ENCODE data around the gene ANGPTL1.

Gene ANGPTL1

GRCh38 chr1:178870944-178871343, at the start of gene ANGPTL1:
Gene ANGPTL1, minus strand, starts transcription at chr1:178871077. Its CDS starts 5,301 bp downstream, at chr1:178865776.
- H3K4me1 ChIP-seq (ENCODE audit: control insufficient read depth, insufficient read depth, low read length): no peaks in the 10 kb centered on the region
- no peak within 1 kb of the TSS for H3K27ac ChIP-seq (ENCODE audit: low read length)
- no peak within 1 kb of the TSS for H3K4me3 ChIP-seq (ENCODE audit: low read length)
- no peaks in the 10 kb centered on the region for H3K9me3 ChIP-seq (ENCODE audit: control insufficient read depth, insufficient read depth, low read length)
- H3K27me3 ChIP-seq (ENCODE audit: control insufficient read depth, insufficient read depth, low read length): no peaks in the 10 kb centered on the region
- no peaks in the 10 kb centered on the region for H3K36me3 ChIP-seq (ENCODE audit: control insufficient read depth, insufficient read depth, low read length)
- DNase-seq (ENCODE audit: low read depth, low spot score): no peak
- no CpG with 5 or more reads among the region's 4 CpGs for WGBS (ENCODE audit: insufficient coverage, insufficient read length)

- Histone ChIP-seq H3K36me3 (ENCODE audit: control insufficient read depth, insufficient read depth, low read length) (no peaks in the 10 kb centered on the region), H3K27me3 (ENCODE audit: control insufficient read depth, insufficient read depth, low read length) (no peaks in the 10 kb centered on the region), H3K27ac (ENCODE audit: low read length) (no peak overlapping the region), H3K4me3 (ENCODE audit: low read length) (no peak overlapping the region), H3K9me3 (ENCODE audit: control insufficient read depth, insufficient read depth, low read length) (no peaks in the 10 kb centered on the region), H3K4me1 (ENCODE audit: control insufficient read depth, insufficient read depth, low read length) (no peaks in the 10 kb centered on the region)
- WGBS (ENCODE audit: insufficient coverage, insufficient read length): no CpG with 5 or more reads among the region's 2 CpGs
- DNase-seq (ENCODE audit: low read depth, low spot score): no peak
Observed at GRCh38 chr1:178919581-178919980, 48.7 kb upstream of the ANGPTL1 start.

- Histone ChIP-seq H3K9me3 (ENCODE audit: control insufficient read depth, insufficient read depth, low read length) (no peaks in the 10 kb centered on the region), H3K4me3 (ENCODE audit: low read length) (no peak overlapping the region), H3K27ac (ENCODE audit: low read length) (no peak overlapping the region), H3K36me3 (ENCODE audit: control insufficient read depth, insufficient read depth, low read length) (no peaks in the 10 kb centered on the region), H3K27me3 (ENCODE audit: control insufficient read depth, insufficient read depth, low read length) (no peaks in the 10 kb centered on the region), H3K4me1 (ENCODE audit: control insufficient read depth, insufficient read depth, low read length) (no peaks in the 10 kb centered on the region)
- no CpG with 5 or more reads among the region's 2 CpGs for WGBS (ENCODE audit: insufficient coverage, insufficient read length)
- no peak for DNase-seq (ENCODE audit: low read depth, low spot score)
Observed at GRCh38 chr1:178918955-178919354, 48.1 kb upstream of the ANGPTL1 start.

- Histone ChIP-seq H3K4me3 (ENCODE audit: low read length) (no peak overlapping the region), H3K36me3 (ENCODE audit: control insufficient read depth, insufficient read depth, low read length) (no peaks in the 10 kb centered on the region), H3K27ac (ENCODE audit: low read length) (no peak overlapping the region), H3K27me3 (ENCODE audit: control insufficient read depth, insufficient read depth, low read length) (no peaks in the 10 kb centered on the region), H3K9me3 (ENCODE audit: control insufficient read depth, insufficient read depth, low read length) (no peaks in the 10 kb centered on the region), H3K4me1 (ENCODE audit: control insufficient read depth, insufficient read depth, low read length) (no peaks in the 10 kb centered on the region)
- 100% methylated on average over 2 of the region's 6 CpGs for WGBS (ENCODE audit: insufficient coverage, insufficient read length)
- DNase-seq (ENCODE audit: low read depth, low spot score): no peak
Observed at GRCh38 chr1:178918308-178918707, 47.4 kb upstream of the ANGPTL1 start.

GRCh38 chr1:178916448-178917174, 45.7 kb upstream of the ANGPTL1 start:
- H3K27ac ChIP-seq (ENCODE audit: low read length): no peak overlapping the region
- H3K36me3 ChIP-seq (ENCODE audit: control insufficient read depth, insufficient read depth, low read length): no peaks in the 10 kb centered on the region
- H3K9me3 ChIP-seq (ENCODE audit: control insufficient read depth, insufficient read depth, low read length): no peaks in the 10 kb centered on the region
- WGBS (ENCODE audit: insufficient coverage, insufficient read length): no CpG with 5 or more reads among the region's 5 CpGs
- no peaks in the 10 kb centered on the region for H3K4me1 ChIP-seq (ENCODE audit: control insufficient read depth, insufficient read depth, low read length)
- no peak for DNase-seq (ENCODE audit: low read depth, low spot score)
- no peak overlapping the region for H3K4me3 ChIP-seq (ENCODE audit: low read length)
- no peaks in the 10 kb centered on the region for H3K27me3 ChIP-seq (ENCODE audit: control insufficient read depth, insufficient read depth, low read length)

- WGBS (ENCODE audit: insufficient coverage, insufficient read length): no CpG with 5 or more reads among the region's 2 CpGs
- H3K27ac ChIP-seq (ENCODE audit: low read length): no peak overlapping the region
- no peaks in the 10 kb centered on the region for H3K4me1 ChIP-seq (ENCODE audit: control insufficient read depth, insufficient read depth, low read length)
- no peaks in the 10 kb centered on the region for H3K9me3 ChIP-seq (ENCODE audit: control insufficient read depth, insufficient read depth, low read length)
- no peak for DNase-seq (ENCODE audit: low read depth, low spot score)
- no peaks in the 10 kb centered on the region for H3K27me3 ChIP-seq (ENCODE audit: control insufficient read depth, insufficient read depth, low read length)
- no peak overlapping the region for H3K4me3 ChIP-seq (ENCODE audit: low read length)
- H3K36me3 ChIP-seq (ENCODE audit: control insufficient read depth, insufficient read depth, low read length): no peaks in the 10 kb centered on the region
Observed at GRCh38 chr1:178912597-178912996, 41.7 kb upstream of the ANGPTL1 start.

- Histone ChIP-seq H3K4me1 (ENCODE audit: control insufficient read depth, insufficient read depth, low read length) (no peaks in the 10 kb centered on the region), H3K27ac (ENCODE audit: low read length) (no peak overlapping the region), H3K36me3 (ENCODE audit: control insufficient read depth, insufficient read depth, low read length) (no peaks in the 10 kb centered on the region), H3K4me3 (ENCODE audit: low read length) (no peak overlapping the region), H3K9me3 (ENCODE audit: control insufficient read depth, insufficient read depth, low read length) (no peaks in the 10 kb centered on the region), H3K27me3 (ENCODE audit: control insufficient read depth, insufficient read depth, low read length) (no peaks in the 10 kb centered on the region)
- WGBS (ENCODE audit: insufficient coverage, insufficient read length): no CpG with 5 or more reads among the region's 1 CpG
- DNase-seq (ENCODE audit: low read depth, low spot score): no peak
Observed at GRCh38 chr1:178910023-178910422, 39.1 kb upstream of the ANGPTL1 start.

GRCh38 chr1:178908358-178908757, 37.5 kb upstream of the ANGPTL1 start:
- no peaks in the 10 kb centered on the region for H3K36me3 ChIP-seq (ENCODE audit: control insufficient read depth, insufficient read depth, low read length)
- H3K27me3 ChIP-seq (ENCODE audit: control insufficient read depth, insufficient read depth, low read length): no peaks in the 10 kb centered on the region
- H3K4me3 ChIP-seq (ENCODE audit: low read length): no peak overlapping the region
- no CpG with 5 or more reads among the region's 1 CpG for WGBS (ENCODE audit: insufficient coverage, insufficient read length)
- no peaks in the 10 kb centered on the region for H3K9me3 ChIP-seq (ENCODE audit: control insufficient read depth, insufficient read depth, low read length)
- H3K27ac ChIP-seq (ENCODE audit: low read length): no peak overlapping the region
- DNase-seq (ENCODE audit: low read depth, low spot score): no peak
- no peaks in the 10 kb centered on the region for H3K4me1 ChIP-seq (ENCODE audit: control insufficient read depth, insufficient read depth, low read length)

GRCh38 chr1:178901482-178902125, 30.7 kb upstream of the ANGPTL1 start:
- Histone ChIP-seq H3K27ac (ENCODE audit: low read length) (no peak overlapping the region), H3K4me1 (ENCODE audit: control insufficient read depth, insufficient read depth, low read length) (no peaks in the 10 kb centered on the region), H3K4me3 (ENCODE audit: low read length) (no peak overlapping the region), H3K9me3 (ENCODE audit: control insufficient read depth, insufficient read depth, low read length) (no peaks in the 10 kb centered on the region), H3K36me3 (ENCODE audit: control insufficient read depth, insufficient read depth, low read length) (no peaks in the 10 kb centered on the region), H3K27me3 (ENCODE audit: control insufficient read depth, insufficient read depth, low read length) (no peaks in the 10 kb centered on the region)
- no CpG with 5 or more reads among the region's 1 CpG for WGBS (ENCODE audit: insufficient coverage, insufficient read length)
- DNase-seq (ENCODE audit: low read depth, low spot score): no peak

- no CpG with 5 or more reads among the region's 2 CpGs for WGBS (ENCODE audit: insufficient coverage, insufficient read length)
- no peak overlapping the region for H3K27ac ChIP-seq (ENCODE audit: low read length)
- no peaks in the 10 kb centered on the region for H3K36me3 ChIP-seq (ENCODE audit: control insufficient read depth, insufficient read depth, low read length)
- DNase-seq (ENCODE audit: low read depth, low spot score): no peak
- H3K27me3 ChIP-seq (ENCODE audit: control insufficient read depth, insufficient read depth, low read length): no peaks in the 10 kb centered on the region
- no peaks in the 10 kb centered on the region for H3K4me1 ChIP-seq (ENCODE audit: control insufficient read depth, insufficient read depth, low read length)
- H3K9me3 ChIP-seq (ENCODE audit: control insufficient read depth, insufficient read depth, low read length): no peaks in the 10 kb centered on the region
- H3K4me3 ChIP-seq (ENCODE audit: low read length): no peak overlapping the region
Observed at GRCh38 chr1:178899402-178899801, 28.5 kb upstream of the ANGPTL1 start.

GRCh38 chr1:178898401-178898800, 27.5 kb upstream of the ANGPTL1 start:
- DNase-seq (ENCODE audit: low read depth, low spot score): no peak
- H3K27me3 ChIP-seq (ENCODE audit: control insufficient read depth, insufficient read depth, low read length): no peaks in the 10 kb centered on the region
- no peaks in the 10 kb centered on the region for H3K9me3 ChIP-seq (ENCODE audit: control insufficient read depth, insufficient read depth, low read length)
- H3K4me1 ChIP-seq (ENCODE audit: control insufficient read depth, insufficient read depth, low read length): no peaks in the 10 kb centered on the region
- H3K27ac ChIP-seq (ENCODE audit: low read length): no peak overlapping the region
- WGBS (ENCODE audit: insufficient coverage, insufficient read length): no CpG with 5 or more reads among the region's 1 CpG
- no peaks in the 10 kb centered on the region for H3K36me3 ChIP-seq (ENCODE audit: control insufficient read depth, insufficient read depth, low read length)
- H3K4me3 ChIP-seq (ENCODE audit: low read length): no peak overlapping the region

Data from iPS DF 6.9 (cell line).